Measurements from ENCODE around the gene TTLL9.
A peak's percentile ranks its signal among the peaks of the same experiment; 100 is the strongest.

DNA sequence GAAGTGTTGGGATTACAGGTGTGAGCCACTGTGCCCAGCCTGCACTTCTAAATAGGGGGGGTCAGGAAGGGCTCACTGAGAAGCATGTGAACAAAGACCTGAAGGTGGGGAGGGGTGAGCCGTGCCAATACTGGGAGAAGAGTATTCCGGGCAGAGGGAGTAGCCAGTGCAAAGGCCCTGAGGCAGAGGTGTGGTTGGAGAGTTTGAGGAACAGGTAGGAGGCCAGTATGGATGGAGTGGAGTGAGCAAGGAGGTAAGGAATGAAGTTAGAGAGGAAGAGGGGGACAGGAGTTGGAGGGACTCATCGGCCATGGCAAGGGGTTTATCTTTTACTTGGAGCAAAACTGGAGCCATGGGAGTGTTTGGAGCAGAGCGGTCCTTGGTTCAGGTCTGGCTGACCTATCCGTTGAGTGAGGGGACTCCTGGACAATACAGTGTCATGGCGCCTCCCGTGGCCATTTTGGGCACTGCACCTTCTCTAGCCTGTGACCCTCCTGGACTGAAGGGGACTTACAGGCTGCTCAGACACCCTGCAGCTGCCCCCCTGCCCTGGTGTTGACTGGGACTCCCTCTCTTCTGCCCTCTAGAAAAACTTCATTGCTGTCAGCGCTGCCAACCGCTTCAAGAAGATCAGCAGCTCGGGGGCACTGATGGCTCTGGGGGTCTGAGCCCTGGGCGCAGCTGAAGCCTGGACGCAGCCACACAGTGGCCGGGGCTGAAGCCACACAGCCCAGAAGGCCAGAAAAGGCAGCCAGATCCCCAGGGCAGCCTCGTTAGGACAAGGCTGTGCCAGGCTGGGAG lies 37.1 kb upstream of the TTLL9 start:
- peak in 5 of 6 experiments; percentile 45 to 72 (median 54) for TF ChIP-seq CTCF (IDR thresholded peaks at IDR 0.05)
- no peak for TF ChIP-seq POLR2A (IDR thresholded peaks at IDR 0.05)

Data from esophagus squamous epithelium (tissue), 4 donors.